HepG2 (cell line): Measurements from ENCODE around the gene ADAM10. TPM values are rescaled to one million over a fixed set of nuclear protein-coding genes. Genes with fewer than 3 reads are reported as not detected.
A peak's percentile ranks its signal among the peaks of the same experiment; 100 is the strongest.

Experiments
- ASH2L ChIP-seq: fragments of 300-600, 200-600 bp; sonication (generic); IDR thresholded peaks from 2 replicates; pipeline ENCODE4 v1.7.0; 2017; ENCODE audit warnings: low read depth, mild to moderate bottlenecking, moderate library complexity, mixed read lengths, low read length; ENCODE audit not compliant: insufficient read length
- ATF7-NPFF ChIP-seq: sonication (generic); formaldehyde crosslinking; IDR thresholded peaks from 2 replicates; pipeline ENCODE4 v1.8.1; 2023; ENCODE audit warnings: mild to moderate bottlenecking, low read depth, missing genetic modification reagents, moderate library complexity
- BCL6 ChIP-seq: IDR thresholded peaks from 2 replicates; pipeline ENCODE4 v1.6.1; 2016; ENCODE audit warnings: missing genetic modification reagents, missing compliant biosample characterization
- CEBPG ChIP-seq: IDR thresholded peaks from 2 replicates; pipeline ENCODE4 v1.6.1; 2016
- EP300 ChIP-seq, 3 experiments: sonication (generic) in 1 of 3; formaldehyde crosslinking in 1 of 3; IDR thresholded peaks; 2 replicates each; pipeline versions ENCODE4 v1.5.1 to v1.6.1; 2011 to 2020; ENCODE audit warnings: low read depth in 2 of 3, low read length in 2 of 3, borderline replicate concordance in 1 of 3, improper control_type of control experiment in 1 of 3, mild to moderate bottlenecking in 1 of 3, missing genetic modification reagents in 1 of 3, moderate library complexity in 1 of 3
- FOXK2 ChIP-seq: fragments of 450-650 bp; IDR thresholded peaks from 2 replicates; pipeline ENCODE4 v1.6.1; 2016
- FOXP4 ChIP-seq: sonication (generic); formaldehyde crosslinking; IDR thresholded peaks from 2 replicates; pipeline ENCODE4 v1.4.0; 2020; ENCODE audit warnings: missing genetic modification reagents
- GPN1 ChIP-seq: sonication (generic); formaldehyde crosslinking; IDR thresholded peaks from 2 replicates; pipeline ENCODE4 v1.5.1; 2020; ENCODE audit warnings: missing genetic modification reagents, borderline replicate concordance
- HDAC2 ChIP-seq: sonication (generic); formaldehyde crosslinking; IDR thresholded peaks from 2 replicates; pipeline ENCODE4 v1.4.0; 2020; ENCODE audit warnings: missing genetic modification reagents
- HIVEP1 ChIP-seq: sonication (generic); formaldehyde crosslinking; IDR thresholded peaks from 2 replicates; pipeline ENCODE4 v1.4.0; 2020; ENCODE audit warnings: mild to moderate bottlenecking, missing genetic modification reagents
- KAT8 ChIP-seq: IDR thresholded peaks from 2 replicates; pipeline ENCODE4 v1.6.1; 2016; ENCODE audit warnings: missing genetic modification reagents, missing compliant biosample characterization
- LCORL ChIP-seq, 2 experiments: fragments of 450-650 bp in 1 of 2; sonication (generic) in 1 of 2; formaldehyde crosslinking in 1 of 2; IDR thresholded peaks; 2 replicates each; pipeline versions ENCODE4 v1.5.0 to v1.6.1; 2017 to 2020; ENCODE audit warnings: antibody characterized with exemption in 1 of 2, missing genetic modification reagents in 1 of 2
- MED1 ChIP-seq: sonication (generic); formaldehyde crosslinking; IDR thresholded peaks from 2 replicates; pipeline ENCODE4 v1.4.0; 2020; ENCODE audit warnings: missing genetic modification reagents
- NR0B2 ChIP-seq: sonication (generic); formaldehyde crosslinking; IDR thresholded peaks from 2 replicates; pipeline ENCODE4 v1.4.0; 2020; ENCODE audit warnings: mild to moderate bottlenecking, missing genetic modification reagents
- PITX1 ChIP-seq: sonication (generic); formaldehyde crosslinking; IDR thresholded peaks from 2 replicates; pipeline ENCODE4 v1.5.1; 2020; ENCODE audit warnings: mild to moderate bottlenecking, missing genetic modification reagents
- POLR2G ChIP-seq: fragments of 200-400 bp; formaldehyde crosslinking; IDR thresholded peaks from 2 replicates; pipeline ENCODE4 v1.6.1; 2018; ENCODE audit warnings: mild to moderate bottlenecking, low read depth, low read length, moderate library complexity
- RAD21 ChIP-seq: fragments of 450-650 bp; formaldehyde crosslinking; IDR thresholded peaks from 2 replicates; pipeline ENCODE4 v1.5.0; 2020; ENCODE audit warnings: mild to moderate bottlenecking
- RXRB ChIP-seq: IDR thresholded peaks from 2 replicates; pipeline ENCODE4 v1.6.1; 2016; ENCODE audit warnings: borderline replicate concordance, missing genetic modification reagents, missing compliant biosample characterization
- SOX5 ChIP-seq: IDR thresholded peaks from 2 replicates; pipeline ENCODE4 v1.6.1; 2016; ENCODE audit warnings: borderline replicate concordance
- ZFX ChIP-seq: sonication (generic); formaldehyde crosslinking; IDR thresholded peaks from 2 replicates; pipeline ENCODE4 v1.4.0; 2020; ENCODE audit warnings: mild to moderate bottlenecking, low read depth, missing genetic modification reagents, moderate library complexity
- ZNF121 ChIP-seq: sonication (generic); formaldehyde crosslinking; IDR thresholded peaks from 2 replicates; pipeline ENCODE4 v1.5.0; 2020; ENCODE audit warnings: mild to moderate bottlenecking, missing genetic modification reagents
- ZNF225 ChIP-seq: sonication (generic); formaldehyde crosslinking; IDR thresholded peaks from 2 replicates; pipeline ENCODE4 v1.4.0; 2020; ENCODE audit warnings: mild to moderate bottlenecking, missing genetic modification reagents
- ZNF333 ChIP-seq: sonication (generic); formaldehyde crosslinking; IDR thresholded peaks from 2 replicates; pipeline ENCODE4 v1.4.0; 2020; ENCODE audit warnings: mild to moderate bottlenecking, missing genetic modification reagents, borderline replicate concordance
- ZNF430 ChIP-seq: sonication (generic); formaldehyde crosslinking; IDR thresholded peaks from 2 replicates; pipeline ENCODE4 v1.9.0; 2021; ENCODE audit warnings: mild to moderate bottlenecking, missing genetic modification reagents
- ZNF761 ChIP-seq: sonication (generic); formaldehyde crosslinking; conservative IDR thresholded peaks from 2 replicates; pipeline ENCODE4 v1.4.0; 2020; ENCODE audit warnings: mild to moderate bottlenecking, missing genetic modification reagents
- ZNF850 ChIP-seq: sonication (generic); formaldehyde crosslinking; conservative IDR thresholded peaks from 2 replicates; pipeline ENCODE4 v1.9.0; 2021; ENCODE audit warnings: mild to moderate bottlenecking, missing genetic modification reagents
- polyA plus RNA-seq, 8 experiments: library from polyadenylated mRNA; depleted of rRNA in 3 of 8; stranded (reverse) in 7 of 8; unstranded in 1 of 8; fragments of >200 nt; fragmentation: Illumina TruSeq in 4 of 8; extraction: Trizol in 4 of 8; gene quantifications; 2 replicates each; pipeline versions ENCODE4 v1.2.1 to v1.2.3, GENCODE V29; 2011 to 2016; ENCODE audit warnings: low read depth in 4 of 8, missing spikeins in 1 of 8, mixed read lengths in 1 of 8; ENCODE audit not compliant: insufficient read depth in 1 of 8
- total RNA-seq, 5 experiments: library from RNA; depleted of rRNA; stranded (reverse); fragments of >200 nt; fragmentation: Illumina TruSeq; extraction: Trizol; gene quantifications; 2 replicates each; pipeline ENCODE4 v1.2.3, GENCODE V29; 2016; ENCODE audit warnings: low read depth in 1 of 5
- TF ChIP-seq, protein P1 (sequence below): sonication (generic); formaldehyde crosslinking; IDR thresholded peaks from 2 replicates; pipeline ENCODE4 v1.4.0; 2020; ENCODE audit warnings: mild to moderate bottlenecking, missing genetic modification reagents

The ADAM10 gene
- total and polyA plus RNA-seq, 2 of the 13 experiments (the other 11 are each of a cell fraction or from before 2014, with no cell fraction given) = 92.7 to 125 TPM

DNA sequence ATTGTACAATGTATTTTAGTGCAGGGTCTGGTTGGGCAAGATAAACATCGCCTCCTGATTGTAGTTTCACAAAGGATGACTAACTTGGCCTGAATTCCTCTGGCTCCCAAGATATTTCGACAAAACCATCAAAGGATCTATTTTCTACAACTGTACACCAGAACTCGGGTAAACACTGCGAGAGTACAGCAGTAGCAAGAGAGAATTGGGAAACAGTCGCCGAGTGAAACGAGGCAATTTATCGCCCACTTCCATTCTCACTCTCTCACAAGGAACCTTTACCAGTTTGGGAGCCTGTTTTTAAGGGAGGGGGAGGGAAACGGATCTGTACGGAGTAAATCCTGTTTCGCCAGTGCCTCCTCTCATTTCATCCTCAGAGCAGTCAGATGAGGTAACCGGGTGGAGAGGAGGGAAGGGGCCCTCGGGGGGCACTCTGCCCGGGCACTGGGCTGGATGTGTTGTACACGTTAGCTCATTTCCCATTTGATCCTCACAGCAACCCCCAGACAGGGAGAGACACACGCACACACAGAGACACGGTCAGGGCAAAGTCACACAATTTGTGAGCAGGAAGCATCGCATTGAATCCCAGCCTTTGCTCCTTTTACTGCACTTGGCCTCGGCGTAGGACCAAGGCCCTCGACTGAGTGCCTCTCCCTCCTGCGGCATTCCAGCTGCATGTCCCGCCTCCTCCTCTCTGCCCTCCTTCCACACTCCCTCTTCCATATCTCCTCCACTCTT, 197.6 kb downstream of the ADAM10 start (continued):
- 0 out of 2 replicates have a peak, but pooled peaks have one; percentile 11 for TF ChIP-seq PITX1 (CRISPR knock-in tag)
- no peak for TF ChIP-seq ZNF850 (CRISPR knock-in tag)
- TF ChIP-seq SOX5 (CRISPR knock-in tag) = peak; percentile 84
- TF ChIP-seq EP300 (IDR thresholded peaks at IDR 0.05; ENCODE audit: low read depth in 2 of 2, low read length in 2 of 2) = peak in 1 of 2 experiments; percentile 64; a peak in 2 of 4 replicates
- peak; percentile 65; the same call in 1 of the 2 replicates for TF ChIP-seq EP300 (CRISPR knock-in tag; IDR thresholded peaks at IDR 0.05; ENCODE audit: borderline replicate concordance)
- no peak for TF ChIP-seq ZNF225 (CRISPR knock-in tag)
- TF ChIP-seq MED1 (CRISPR knock-in tag) = no peak; the same call in 1 of the 2 replicates
- TF ChIP-seq ZFX (CRISPR knock-in tag) = peak; percentile 48
- TF ChIP-seq FOXK2 = peak; percentile 17; the same call in 1 of the 2 replicates
- TF ChIP-seq ZNF121 (CRISPR knock-in tag) = 0 out of 2 replicates have a peak, but pooled peaks have one; percentile 1
- TF ChIP-seq LCORL (IDR thresholded peaks at IDR 0.05) = no peak; the same call in 1 of the 2 replicates
- TF ChIP-seq LCORL (CRISPR knock-in tag; IDR thresholded peaks at IDR 0.05) = peak; percentile 61; the same call in 1 of the 2 replicates
- TF ChIP-seq RAD21 (CRISPR knock-in tag) = 0 out of 2 replicates have a peak, but pooled peaks have one; percentile 17
- peak; percentile 69 for TF ChIP-seq POLR2G
- peak; percentile 55; the same call in 1 of the 2 replicates for TF ChIP-seq BCL6 (CRISPR knock-in tag)
- TF ChIP-seq GPN1 (CRISPR knock-in tag) = no peak
- 0 out of 2 replicates have a peak, but pooled peaks have one; percentile 12 for TF ChIP-seq RXRB (CRISPR knock-in tag)
- 0 out of 2 replicates have a peak, but pooled peaks have one; percentile 40 for TF ChIP-seq ATF7-NPFF
- peak; percentile 36; the same call in 1 of the 2 replicates for TF ChIP-seq FOXP4
- TF ChIP-seq, protein P1, sequence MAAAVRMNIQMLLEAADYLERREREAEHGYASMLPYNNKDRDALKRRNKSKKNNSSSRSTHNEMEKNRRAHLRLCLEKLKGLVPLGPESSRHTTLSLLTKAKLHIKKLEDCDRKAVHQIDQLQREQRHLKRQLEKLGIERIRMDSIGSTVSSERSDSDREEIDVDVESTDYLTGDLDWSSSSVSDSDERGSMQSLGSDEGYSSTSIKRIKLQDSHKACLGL = peak; percentile 48; the same call in 1 of the 2 replicates
- TF ChIP-seq ASH2L = peak; percentile 60
- TF ChIP-seq ZNF333 = no peak
- TF ChIP-seq HIVEP1 = peak; percentile 55; the same call in 1 of the 2 replicates
- 0 out of 2 replicates have a peak, but pooled peaks have one; percentile 46 for TF ChIP-seq NR0B2 (CRISPR knock-in tag)
- TF ChIP-seq HDAC2 (CRISPR knock-in tag) = peak; percentile 40; the same call in 1 of the 2 replicates
- TF ChIP-seq ZNF430 = no peak
- TF ChIP-seq CEBPG = peak; percentile 65
- TF ChIP-seq KAT8 (CRISPR knock-in tag) = peak; percentile 29; the same call in 1 of the 2 replicates
- TF ChIP-seq ZNF761 (CRISPR knock-in tag) = 0 out of 2 replicates have a peak, but pooled peaks have one; percentile 42
